PC-3 (cell line): ENCODE data around the gene STK24. TPM values are rescaled to one million over a fixed set of nuclear protein-coding genes. Genes with fewer than 3 reads are reported as not detected.

Experiments
- ATAC-seq: fragments of 200-7000 bp; cut with Tn5 transposase; 2 replicates; pipeline ENCODE4 v1.9.1; 2020; ENCODE audit warnings: mild to moderate bottlenecking, moderate library complexity
- BruUV-seq: library from RNA; stranded (reverse); fragments of 400-500 nt; replicated peaks from 2 replicates; lab custom pipeline; 2021; lab: Mats Ljungman, UMichigan
- CTCF ChIA-PET: fragments of 300-600 bp; sonication (Branson Sonifier 250); formaldehyde crosslinking; loops from one replicate; lab custom pipeline; 2022; ENCODE audit warnings: antibody characterized with exemption; lab: Charles Lee
- POLR2A ChIA-PET: fragments of 300-600 bp; sonication (Branson Sonifier 250); formaldehyde crosslinking; loops from one replicate; lab custom pipeline; 2022; ENCODE audit warnings: antibody characterized with exemption; ENCODE audit not compliant: unreplicated experiment; lab: Charles Lee
- DNase-seq: peaks from one replicate; pipeline ENCODE4 v3.0.0-alpha.2; 2015
- H2AFZ ChIP-seq: fragments of 300-600 bp; sonication (generic); 2 replicates; pipeline ENCODE4 v1.6.0; 2016; ENCODE audit warnings: antibody characterized with exemption, low read length
- H3F3A ChIP-seq: fragments of 300-600 bp; sonication (generic); one replicate; pipeline ENCODE4 v1.6.0; 2017; ENCODE audit warnings: antibody characterized with exemption, low read length, control low read depth, mild to moderate bottlenecking; ENCODE audit not compliant: unreplicated experiment
- H3K27ac ChIP-seq: fragments of 300-600 bp; sonication (generic); 2 replicates; pipeline ENCODE4 v1.5.1; 2016; ENCODE audit warnings: mild to moderate bottlenecking, low read length
- H3K27me3 ChIP-seq: fragments of 300-600 bp; sonication (generic); 2 replicates; pipeline ENCODE4 v1.6.1; 2016; ENCODE audit warnings: low read length, mixed read lengths
- H3K36me3 ChIP-seq: fragments of 300-600 bp; sonication (generic); 2 replicates; pipeline ENCODE4 v1.6.1; 2016; ENCODE audit warnings: low read depth, mixed run types, low read length, mixed read lengths
- H3K4me1 ChIP-seq: fragments of 300-600 bp; sonication (generic); 2 replicates; pipeline ENCODE4 v1.5.1; 2016; ENCODE audit warnings: low read length; ENCODE audit not compliant: insufficient read depth
- H3K4me2 ChIP-seq: fragments of 300-600 bp; sonication (generic); 2 replicates; pipeline ENCODE4 v1.6.0; 2016; ENCODE audit warnings: low read length
- H3K4me3 ChIP-seq: fragments of 300-600 bp; sonication (generic); 2 replicates; pipeline ENCODE4 v1.5.1; 2016; ENCODE audit warnings: mild to moderate bottlenecking, low read length, mixed read lengths
- H3K79me2 ChIP-seq: fragments of 300-600 bp; sonication (generic); 2 replicates; pipeline ENCODE4 v1.6.1; 2017; ENCODE audit warnings: low read length, mixed read lengths
- H3K9ac ChIP-seq: fragments of 300-600 bp; sonication (generic); 2 replicates; pipeline ENCODE4 v1.6.0; 2016; ENCODE audit warnings: mild to moderate bottlenecking, low read length
- H3K9me2 ChIP-seq: fragments of 300-600 bp; sonication (generic); replicated peaks from 2 replicates; pipeline ENCODE4 v1.6.1; 2016; ENCODE audit warnings: mixed run types, low read length, mixed read lengths
- H3K9me3 ChIP-seq: fragments of 300-600 bp; sonication (generic); 2 replicates; pipeline ENCODE4 v1.6.1; 2016; ENCODE audit warnings: low read length, mixed read lengths
- H4K20me1 ChIP-seq: fragments of 300-600 bp; sonication (generic); 2 replicates; pipeline ENCODE4 v1.6.1; 2016; ENCODE audit warnings: low read length, mixed read lengths
- EZH2 ChIP-seq: fragments of 300-600 bp; sonication (generic); IDR thresholded peaks from one replicate; pipeline ENCODE4 v1.6.1; 2017; ENCODE audit warnings: antibody characterized with exemption, mild to moderate bottlenecking, low read length; ENCODE audit not compliant: unreplicated experiment
- EZH2phosphoT487 ChIP-seq: fragments of 300-600 bp; sonication (generic); IDR thresholded peaks from 2 replicates; pipeline ENCODE4 v1.6.1; 2018; ENCODE audit warnings: mild to moderate bottlenecking, antibody characterized with exemption, low read length, borderline replicate concordance
- intact Hi-C: fragments of 100-400 bp; cut with micrococcal nuclease; formaldehyde crosslinking; loops from 2 replicates; pipeline ENCODE4 v1.9.0; 2023
- total RNA-seq: library from RNA; depleted of rRNA; stranded (reverse); fragments of >200 nt; gene quantifications from 2 replicates; pipeline ENCODE4 v1.2.3, GENCODE V29; 2014
- TF ChIP-seq, protein P1 (sequence below): fragments of 300-600 bp; sonication (generic); conservative IDR thresholded peaks from 2 replicates; pipeline ENCODE4 v1.5.1; 2017; ENCODE audit warnings: antibody characterized with exemption, low read depth, mild to moderate bottlenecking, low read length

The STK24 gene
- total RNA-seq, 1 experiment from 2014 or later: 52.4 TPM

DNA sequence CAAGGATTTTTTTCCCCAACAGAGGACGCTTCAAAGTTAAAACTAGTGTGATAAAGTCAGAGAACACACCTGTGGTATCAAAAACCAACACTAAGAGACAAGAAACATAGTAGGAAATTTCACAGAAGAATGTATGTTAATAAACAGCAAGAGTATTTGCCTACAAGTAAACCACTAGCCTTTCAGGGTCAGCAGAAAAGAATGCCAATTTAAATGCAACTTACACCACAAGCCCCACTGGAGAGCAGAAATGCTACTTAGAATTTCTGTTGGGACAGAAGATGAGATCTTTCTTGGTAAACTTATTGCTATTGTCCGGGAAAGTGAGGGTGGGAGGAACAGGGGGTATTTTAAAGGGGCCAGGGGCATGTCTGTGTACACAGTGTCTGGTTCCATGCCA is 68.6 kb downstream of the STK24 start:
- BruUV-seq: no TSS peak
- Histone ChIP-seq H3K4me3 (no peak overlapping the region), H3K4me2 (peak overlapping the region; percentile 76), H3K9ac (peak overlapping the region; percentile 58), H4K20me1 (no peaks in the 10 kb centered on the region), H2AFZ (no peak overlapping the region), H3K79me2 (peaks cover 99% of the 10 kb centered on the region), H3F3A (peaks cover 5% of the 10 kb centered on the region), H3K27ac (peak overlapping the region; percentile 91), H3K4me1 (peaks cover 48% of the 10 kb centered on the region), H3K36me3 (peaks cover 6% of the 10 kb centered on the region), H3K9me2 (no peaks in the 10 kb centered on the region), H3K27me3 (no peaks in the 10 kb centered on the region), H3K9me3 (no peaks in the 10 kb centered on the region)
- TF ChIP-seq EZH2 (no peak), EZH2phosphoT487 (no peak)
- TF ChIP-seq, protein P1, sequence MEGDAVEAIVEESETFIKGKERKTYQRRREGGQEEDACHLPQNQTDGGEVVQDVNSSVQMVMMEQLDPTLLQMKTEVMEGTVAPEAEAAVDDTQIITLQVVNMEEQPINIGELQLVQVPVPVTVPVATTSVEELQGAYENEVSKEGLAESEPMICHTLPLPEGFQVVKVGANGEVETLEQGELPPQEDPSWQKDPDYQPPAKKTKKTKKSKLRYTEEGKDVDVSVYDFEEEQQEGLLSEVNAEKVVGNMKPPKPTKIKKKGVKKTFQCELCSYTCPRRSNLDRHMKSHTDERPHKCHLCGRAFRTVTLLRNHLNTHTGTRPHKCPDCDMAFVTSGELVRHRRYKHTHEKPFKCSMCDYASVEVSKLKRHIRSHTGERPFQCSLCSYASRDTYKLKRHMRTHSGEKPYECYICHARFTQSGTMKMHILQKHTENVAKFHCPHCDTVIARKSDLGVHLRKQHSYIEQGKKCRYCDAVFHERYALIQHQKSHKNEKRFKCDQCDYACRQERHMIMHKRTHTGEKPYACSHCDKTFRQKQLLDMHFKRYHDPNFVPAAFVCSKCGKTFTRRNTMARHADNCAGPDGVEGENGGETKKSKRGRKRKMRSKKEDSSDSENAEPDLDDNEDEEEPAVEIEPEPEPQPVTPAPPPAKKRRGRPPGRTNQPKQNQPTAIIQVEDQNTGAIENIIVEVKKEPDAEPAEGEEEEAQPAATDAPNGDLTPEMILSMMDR: no peak
- intact Hi-C loops: loop anchor here (2.0 kb wide), 1 partner anchor 23 kb away; no protein-coding TSS in a partner anchor
- ChIA-PET POLR2A (interaction anchor here (0.6 to 1.6 kb wide), 2 partner anchors 23 to 140 kb away, joined by 4 to 8 read pairs; no protein-coding TSS in a partner anchor), CTCF (no interaction called here)
- DNase-seq: no peak
- ATAC-seq: no peak

- ATAC-seq: no peak
- no peaks in the 10 kb centered on the region for H4K20me1 ChIP-seq
- DNase-seq: peak; percentile 9
- 0 out of 2 replicates have a peak overlapping the region, but pooled peaks have one; percentile 6 for H3K4me2 ChIP-seq
- ChIA-PET POLR2A (no interaction called here), CTCF (no interaction called here)
- H3K36me3 ChIP-seq: peaks cover 6% of the 10 kb centered on the region; the same call in 1 of the 2 replicates
- TF ChIP-seq EZH2phosphoT487: no peak
- TF ChIP-seq, protein P1: no peak
- no peak for TF ChIP-seq EZH2
- H3K79me2 ChIP-seq: peaks cover 99% of the 10 kb centered on the region
- no peaks in the 10 kb centered on the region for H3K27me3 ChIP-seq
- H3K4me1 ChIP-seq: peaks cover 48% of the 10 kb centered on the region
- no peak overlapping the region for H3K4me3 ChIP-seq
- no peaks in the 10 kb centered on the region for H3K9me2 ChIP-seq
- no peaks in the 10 kb centered on the region for H3K9me3 ChIP-seq
- BruUV-seq: no TSS peak
- peak overlapping the region; percentile 11; the same call in 1 of the 2 replicates for H3K27ac ChIP-seq
- intact Hi-C loops: no loop called here
- H2AFZ ChIP-seq: no peak overlapping the region
- H3F3A ChIP-seq: peaks cover 5% of the 10 kb centered on the region
- H3K9ac ChIP-seq: no peak overlapping the region
These were observed 69.6 kb downstream of the STK24 start for GRCh38 chr13:98507282-98507797.

- peaks cover 5% of the 10 kb centered on the region for H3F3A ChIP-seq
- TF ChIP-seq EZH2 (no peak), EZH2phosphoT487 (no peak)
- TF ChIP-seq, protein P1: no peak
- H3K4me2 ChIP-seq: no peak overlapping the region
- no peak for ATAC-seq
- H3K27me3 ChIP-seq: no peaks in the 10 kb centered on the region
- no peak overlapping the region for H3K27ac ChIP-seq
- H3K79me2 ChIP-seq: peaks cover 99% of the 10 kb centered on the region
- ChIA-PET CTCF (no interaction called here), POLR2A (no interaction called here)
- BruUV-seq: no TSS peak
- H3K4me1 ChIP-seq: peaks cover 46% of the 10 kb centered on the region
- H3K4me3 ChIP-seq: no peak overlapping the region
- H3K9ac ChIP-seq: no peak overlapping the region
- no peaks in the 10 kb centered on the region for H3K9me2 ChIP-seq
- H3K9me3 ChIP-seq: no peaks in the 10 kb centered on the region
- intact Hi-C loops: no loop called here
- H2AFZ ChIP-seq: no peak overlapping the region
- no peak for DNase-seq
- H3K36me3 ChIP-seq: peaks cover 6% of the 10 kb centered on the region; the same call in 1 of the 2 replicates
- H4K20me1 ChIP-seq: no peaks in the 10 kb centered on the region
These were observed 70.1 kb downstream of the STK24 start for GRCh38 chr13:98506728-98507230.
